RWPE2 (cell line): ENCODE measurements around the gene AFG1L.

Experiments
- ATAC-seq: fragments of 200-7000 bp; cut with Tn5 transposase; 3 replicates; pipeline ENCODE4 v1.9.1; 2021; ENCODE audit warnings: low read depth
- DNase-seq: peaks from one replicate; pipeline ENCODE4 v3.0.0-alpha.2; 2020; ENCODE audit warnings: low spot score
- H3K27ac ChIP-seq: fragments of 450-650 bp; 2 replicates; pipeline ENCODE4 v1.5.1; 2017; ENCODE audit warnings: mild to moderate bottlenecking; ENCODE audit not compliant: poor library complexity, severe bottlenecking
- H3K27me3 ChIP-seq: fragments of 250-450 bp; sonication (Bioruptor Pico); 2 replicates; pipeline ENCODE4 v1.5.1; 2021; ENCODE audit warnings: mild to moderate bottlenecking, moderate library complexity; ENCODE audit not compliant: insufficient read depth, poor library complexity, severe bottlenecking
- H3K36me3 ChIP-seq: fragments of 250-450 bp; sonication (Bioruptor Pico); 2 replicates; pipeline ENCODE4 v1.5.1; 2020; ENCODE audit warnings: low read depth, mild to moderate bottlenecking, moderate library complexity
- H3K4me1 ChIP-seq: fragments of 250-450 bp; sonication (Bioruptor Pico); 2 replicates; pipeline ENCODE4 v1.5.1; 2021; ENCODE audit warnings: mild to moderate bottlenecking, moderate library complexity; ENCODE audit not compliant: insufficient read depth, poor library complexity, severe bottlenecking
- H3K4me3 ChIP-seq: fragments of 250-450 bp; sonication (Bioruptor Pico); 2 replicates; pipeline ENCODE4 v1.5.1; 2021; ENCODE audit warnings: mild to moderate bottlenecking, moderate library complexity; ENCODE audit not compliant: severe bottlenecking
- H3K9me3 ChIP-seq: fragments of 250-450 bp; sonication (Bioruptor Pico); 2 replicates; pipeline ENCODE4 v1.5.1; 2021; ENCODE audit warnings: mild to moderate bottlenecking, moderate library complexity; ENCODE audit not compliant: severe bottlenecking
- TF ChIP-seq, protein P1 (sequence below): fragments of 450-650 bp; IDR thresholded peaks from one replicate; pipeline ENCODE4 v1.5.1; 2017; ENCODE audit warnings: mild to moderate bottlenecking, moderate library complexity; ENCODE audit not compliant: poor library complexity, severe bottlenecking

AFG1L gene

GRCh38 chr6:108362455-108362854 lies 67.6 kb downstream of the AFG1L start:
- H3K9me3 ChIP-seq, result no peaks in the 10 kb centered on the region
- no peaks in the 10 kb centered on the region for H3K27me3 ChIP-seq
- no peak for ATAC-seq
- H3K36me3 ChIP-seq, result no peaks in the 10 kb centered on the region
- DNase-seq, result no peak
- H3K27ac ChIP-seq, result no peak overlapping the region
- no peaks in the 10 kb centered on the region for H3K4me1 ChIP-seq
- TF ChIP-seq, protein P1, sequence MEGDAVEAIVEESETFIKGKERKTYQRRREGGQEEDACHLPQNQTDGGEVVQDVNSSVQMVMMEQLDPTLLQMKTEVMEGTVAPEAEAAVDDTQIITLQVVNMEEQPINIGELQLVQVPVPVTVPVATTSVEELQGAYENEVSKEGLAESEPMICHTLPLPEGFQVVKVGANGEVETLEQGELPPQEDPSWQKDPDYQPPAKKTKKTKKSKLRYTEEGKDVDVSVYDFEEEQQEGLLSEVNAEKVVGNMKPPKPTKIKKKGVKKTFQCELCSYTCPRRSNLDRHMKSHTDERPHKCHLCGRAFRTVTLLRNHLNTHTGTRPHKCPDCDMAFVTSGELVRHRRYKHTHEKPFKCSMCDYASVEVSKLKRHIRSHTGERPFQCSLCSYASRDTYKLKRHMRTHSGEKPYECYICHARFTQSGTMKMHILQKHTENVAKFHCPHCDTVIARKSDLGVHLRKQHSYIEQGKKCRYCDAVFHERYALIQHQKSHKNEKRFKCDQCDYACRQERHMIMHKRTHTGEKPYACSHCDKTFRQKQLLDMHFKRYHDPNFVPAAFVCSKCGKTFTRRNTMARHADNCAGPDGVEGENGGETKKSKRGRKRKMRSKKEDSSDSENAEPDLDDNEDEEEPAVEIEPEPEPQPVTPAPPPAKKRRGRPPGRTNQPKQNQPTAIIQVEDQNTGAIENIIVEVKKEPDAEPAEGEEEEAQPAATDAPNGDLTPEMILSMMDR, result no peak
- no peak overlapping the region for H3K4me3 ChIP-seq

DNA sequence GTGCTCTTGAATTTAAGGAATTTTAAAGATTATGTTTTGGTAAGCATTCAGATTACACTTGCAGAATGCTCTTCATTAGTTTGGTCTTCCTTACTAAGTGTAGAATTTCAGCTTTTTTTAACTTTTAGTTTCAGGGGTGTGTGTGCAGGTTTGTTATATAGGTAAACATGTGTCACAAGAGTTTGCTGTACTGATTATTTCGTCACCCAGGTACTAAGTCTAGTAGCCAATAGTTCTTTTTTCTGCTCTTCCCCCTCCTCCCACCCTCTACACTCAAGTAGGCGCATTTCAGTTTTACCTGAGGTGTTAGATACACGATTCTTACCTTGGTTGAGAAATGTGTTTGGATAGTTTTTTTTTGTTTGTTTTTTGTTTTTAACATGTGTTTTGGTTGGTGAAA lies 68.3 kb downstream of the AFG1L start:
- TF ChIP-seq, protein P1, result no peak
- H3K27me3 ChIP-seq, result no peaks in the 10 kb centered on the region
- H3K27ac ChIP-seq, result no peak overlapping the region
- H3K4me1 ChIP-seq, result no peaks in the 10 kb centered on the region
- no peaks in the 10 kb centered on the region for H3K36me3 ChIP-seq
- no peaks in the 10 kb centered on the region for H3K9me3 ChIP-seq
- ATAC-seq (no peak), DNase-seq (no peak)
- H3K4me3 ChIP-seq, result no peak overlapping the region

GRCh38 chr6:108363889-108364313 lies 69.0 kb downstream of the AFG1L start:
- Histone ChIP-seq H3K27ac (no peak overlapping the region), H3K4me1 (no peaks in the 10 kb centered on the region), H3K36me3 (no peaks in the 10 kb centered on the region), H3K27me3 (no peaks in the 10 kb centered on the region), H3K9me3 (no peaks in the 10 kb centered on the region), H3K4me3 (no peak overlapping the region)
- ATAC-seq (no peak; the same call in 2 of the 3 replicates), DNase-seq (no peak)
- TF ChIP-seq, protein P1, result no peak

- H3K4me3 ChIP-seq, result no peak overlapping the region
- H3K9me3 ChIP-seq, result no peaks in the 10 kb centered on the region
- TF ChIP-seq, protein P1, result no peak
- no peaks in the 10 kb centered on the region for H3K27me3 ChIP-seq
- H3K36me3 ChIP-seq, result no peaks in the 10 kb centered on the region
- ATAC-seq, result no peak
- H3K4me1 ChIP-seq, result no peaks in the 10 kb centered on the region
- no peak for DNase-seq
- no peak overlapping the region for H3K27ac ChIP-seq
Measured at GRCh38 chr6:108364470-108364869, 69.6 kb downstream of the AFG1L start.

- H3K27me3 ChIP-seq, result no peaks in the 10 kb centered on the region
- no peak for DNase-seq
- no peaks in the 10 kb centered on the region for H3K36me3 ChIP-seq
- H3K4me3 ChIP-seq, result no peak overlapping the region
- ATAC-seq, result no peak
- H3K27ac ChIP-seq, result no peak overlapping the region
- H3K9me3 ChIP-seq, result no peaks in the 10 kb centered on the region
- TF ChIP-seq, protein P1, result no peak
- no peaks in the 10 kb centered on the region for H3K4me1 ChIP-seq
Measured at GRCh38 chr6:108365478-108365877, 70.6 kb downstream of the AFG1L start.
